ENCODE measurements around the gene NCBP2L. TPM values are rescaled to one million over a fixed set of nuclear protein-coding genes. Genes with fewer than 3 reads are reported as not detected.
A peak's percentile ranks its signal among the peaks of the same experiment; 100 is the strongest.
"Not testable (repeated sequence)": the region's sequence is repeated elsewhere in the genome, so short reads cannot be mapped to it uniquely, and the experiment has no call there.

The NCBP2L gene
- total RNA-seq, 1 donor from 2014 or later: not detected

- no peak for TF ChIP-seq CTCF (conservative IDR thresholded peaks at IDR 0.05; ENCODE audit: low read depth, low read length)
Observed at GRCh38 chrX:107805179-107805578, 27.6 kb downstream of the NCBP2L start.

GRCh38 chrX:107810053-107810452, 32.5 kb downstream of the NCBP2L start:
- DNase-seq (ENCODE audit: low read depth); H3K4me3 ChIP-seq (ENCODE audit: low read depth, low read length): not testable (repeated sequence)

More at GRCh38 chrX:107805179-107805578, 27.6 kb downstream of the NCBP2L start:
- no peak for DNase-seq (ENCODE audit: low read depth)
- H3K4me3 ChIP-seq (ENCODE audit: low read depth, low read length): no peak overlapping the region

DNA sequence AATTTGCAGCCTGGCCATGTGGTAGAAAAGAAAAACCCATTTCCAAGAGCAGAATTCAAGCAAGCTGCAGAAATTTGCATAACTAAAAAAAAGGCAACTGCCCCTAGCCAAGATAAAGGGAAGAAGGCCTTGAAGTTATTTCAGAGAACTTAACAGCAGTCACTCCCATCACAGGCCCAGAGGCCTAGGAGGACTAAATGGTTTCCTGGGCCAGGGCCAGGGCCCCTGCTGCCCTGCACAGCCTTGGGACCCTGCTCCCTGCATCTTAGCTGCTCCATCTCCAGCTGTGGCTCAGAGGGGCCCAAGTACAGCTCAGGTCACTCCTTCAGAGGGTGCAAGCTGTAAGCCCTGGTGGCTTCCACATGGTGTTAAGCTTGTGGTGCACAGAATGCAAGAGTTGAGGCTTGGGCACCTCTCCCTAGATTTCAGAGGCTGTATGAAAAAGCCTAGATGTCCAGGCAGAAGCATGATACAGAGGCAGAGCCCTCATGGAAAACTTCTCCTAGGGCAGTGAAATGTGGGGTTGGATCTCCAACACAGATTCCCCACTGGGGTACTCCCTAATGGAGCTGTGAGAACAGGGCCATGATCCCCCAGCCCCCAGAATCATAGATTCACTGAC, 41.5 kb downstream of the NCBP2L start:
- TF ChIP-seq CTCF (conservative IDR thresholded peaks at IDR 0.05; ENCODE audit: low read depth, low read length): no peak
- no peak overlapping the region for H3K4me3 ChIP-seq (ENCODE audit: low read depth, low read length)
- DNase-seq (ENCODE audit: low read depth): no peak

DNA sequence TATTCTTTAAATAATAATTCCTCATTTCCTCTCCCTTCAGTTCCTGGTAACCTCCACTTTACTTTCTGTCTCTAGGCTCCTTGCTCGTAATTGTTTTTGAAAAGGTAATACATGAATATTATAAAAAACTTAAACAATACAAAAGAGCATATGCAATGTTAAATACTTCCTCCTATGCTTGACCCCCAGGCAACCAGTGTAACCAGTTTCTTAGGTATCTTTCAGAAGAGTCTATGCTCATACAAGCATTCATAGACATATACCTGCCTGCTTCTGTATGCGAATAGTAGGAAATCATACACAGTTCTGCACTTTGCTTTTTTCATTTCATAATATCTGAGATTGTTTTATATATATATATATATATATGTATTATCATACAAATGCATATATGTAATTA, 45.5 kb downstream of the NCBP2L start:
- no peak for TF ChIP-seq CTCF (conservative IDR thresholded peaks at IDR 0.05; ENCODE audit: low read depth, low read length)
- no peak overlapping the region for H3K4me3 ChIP-seq (ENCODE audit: low read depth, low read length)
- DNase-seq (ENCODE audit: low read depth): no peak

DNA sequence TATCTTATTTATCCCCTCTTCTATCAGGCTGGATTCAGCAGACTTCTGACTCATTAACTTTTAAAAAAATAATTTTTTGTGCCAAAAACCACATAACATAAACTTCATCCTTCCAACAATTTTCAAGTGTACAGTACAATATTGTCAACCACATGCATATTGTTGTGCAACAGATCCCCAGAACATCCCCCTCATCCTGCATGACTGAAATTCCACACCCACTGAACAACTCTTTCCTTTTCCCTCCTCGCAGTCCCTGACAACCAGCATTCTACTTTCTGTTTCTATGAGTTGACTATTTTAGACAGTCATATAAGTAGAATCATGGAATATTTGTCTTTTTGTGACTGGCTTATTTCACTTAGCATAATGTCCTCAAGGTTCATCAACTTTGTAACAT, 45.9 kb downstream of the NCBP2L start:
- no peak overlapping the region for H3K4me3 ChIP-seq (ENCODE audit: low read depth, low read length)

DNA sequence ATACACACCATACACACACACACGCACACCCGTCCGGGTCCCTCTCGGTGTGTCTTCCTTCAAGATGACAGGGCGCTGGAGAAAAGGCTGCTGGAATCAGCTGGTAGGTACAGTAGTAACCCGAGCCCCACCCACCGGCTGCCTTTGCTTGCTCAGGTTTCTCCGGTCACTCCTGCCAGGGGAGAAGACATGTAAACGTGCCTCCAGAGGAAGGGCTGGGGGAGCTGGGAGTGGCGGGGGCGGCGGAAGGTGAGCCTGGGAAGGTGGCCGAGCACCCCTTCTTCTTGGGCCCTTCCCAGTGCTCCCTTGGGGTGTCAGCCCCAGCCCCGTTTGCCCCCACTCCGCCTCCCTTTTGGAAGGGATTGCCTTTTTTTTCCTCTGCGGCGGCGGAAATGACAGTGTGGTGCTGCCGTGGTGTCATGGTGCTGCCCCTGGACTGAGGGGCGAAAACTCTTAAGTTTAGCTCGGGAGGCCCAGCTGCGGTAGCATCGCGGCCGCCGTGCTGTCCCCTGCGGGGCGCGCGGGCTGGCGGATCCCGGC, 48.2 kb downstream of the NCBP2L start, which contains the start of gene MID2:
Gene MID2 (plus strand): TSS at position 169 of the 540 bp plus-strand sequence. CDS start 561 bp downstream, outside the sequence.
- peak within 1 kb of the TSS; percentile 62 for H3K4me3 ChIP-seq (ENCODE audit: low read depth, low read length)
- DNase-seq (ENCODE audit: low read depth): no peak
- TF ChIP-seq CTCF (conservative IDR thresholded peaks at IDR 0.05; ENCODE audit: low read depth, low read length): no peak

More for the DNA sequence above, 45.9 kb downstream of the NCBP2L start:
- no peak for TF ChIP-seq CTCF (conservative IDR thresholded peaks at IDR 0.05; ENCODE audit: low read depth, low read length)
- no peak for DNase-seq (ENCODE audit: low read depth)

DNA sequence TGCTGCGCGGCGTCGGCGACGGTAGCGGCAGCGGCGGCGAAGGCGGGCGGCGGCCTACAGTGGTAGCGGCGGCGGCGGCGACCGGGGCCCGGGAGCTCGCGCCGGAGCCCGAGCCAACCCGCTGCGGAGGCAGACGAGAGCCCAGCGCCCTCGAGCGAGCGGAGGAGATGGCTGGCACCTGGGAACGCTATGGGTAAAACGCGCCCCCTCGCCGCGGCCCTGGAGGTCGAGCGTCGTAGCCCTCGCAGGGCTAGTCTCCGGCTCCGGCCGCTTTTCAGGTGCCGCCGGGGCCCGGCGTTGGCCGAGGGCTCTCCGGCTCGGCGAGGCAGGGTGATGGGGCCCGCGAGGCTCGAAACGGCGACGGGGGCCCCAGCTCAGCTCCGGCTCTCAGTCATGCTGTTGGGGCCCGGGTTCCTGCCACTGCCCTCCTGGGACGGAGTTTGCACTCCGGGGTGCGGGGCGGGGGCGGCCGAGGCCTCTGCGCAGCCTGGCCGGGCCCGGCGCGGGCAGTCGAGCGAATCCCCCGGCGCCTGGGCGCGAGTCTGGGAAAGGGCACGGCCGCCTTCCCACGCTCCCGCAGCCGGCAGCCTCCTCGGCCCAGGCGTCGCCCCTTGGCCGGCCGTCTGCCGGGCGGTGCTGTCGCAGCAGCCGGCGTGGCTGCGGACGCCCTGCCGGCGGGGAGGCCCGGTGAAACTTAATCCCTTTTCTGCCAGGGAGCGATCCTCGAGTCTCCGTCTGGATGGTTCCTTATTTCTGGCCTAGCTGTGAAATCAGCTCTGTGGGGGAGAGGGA, 48.9 kb downstream of the NCBP2L start:
- DNase-seq (ENCODE audit: low read depth): no peak
- H3K4me3 ChIP-seq (ENCODE audit: low read depth, low read length): peak overlapping the region; percentile 62
- TF ChIP-seq CTCF (conservative IDR thresholded peaks at IDR 0.05; ENCODE audit: low read depth, low read length): no peak
